NCI-H82 treated with DMSO at 0.1 percent for 48 hours (cell line): ENCODE measurements around the gene MICAL3.
A peak's percentile ranks its signal among the peaks of the same experiment; 100 is the strongest.

Source experiments
- DNase-seq: peaks from one replicate; lab custom pipeline; 2025; ENCODE audit not compliant: unreplicated experiment; lab: John Stamatoyannopoulos, UW

The MICAL3 gene

DNA sequence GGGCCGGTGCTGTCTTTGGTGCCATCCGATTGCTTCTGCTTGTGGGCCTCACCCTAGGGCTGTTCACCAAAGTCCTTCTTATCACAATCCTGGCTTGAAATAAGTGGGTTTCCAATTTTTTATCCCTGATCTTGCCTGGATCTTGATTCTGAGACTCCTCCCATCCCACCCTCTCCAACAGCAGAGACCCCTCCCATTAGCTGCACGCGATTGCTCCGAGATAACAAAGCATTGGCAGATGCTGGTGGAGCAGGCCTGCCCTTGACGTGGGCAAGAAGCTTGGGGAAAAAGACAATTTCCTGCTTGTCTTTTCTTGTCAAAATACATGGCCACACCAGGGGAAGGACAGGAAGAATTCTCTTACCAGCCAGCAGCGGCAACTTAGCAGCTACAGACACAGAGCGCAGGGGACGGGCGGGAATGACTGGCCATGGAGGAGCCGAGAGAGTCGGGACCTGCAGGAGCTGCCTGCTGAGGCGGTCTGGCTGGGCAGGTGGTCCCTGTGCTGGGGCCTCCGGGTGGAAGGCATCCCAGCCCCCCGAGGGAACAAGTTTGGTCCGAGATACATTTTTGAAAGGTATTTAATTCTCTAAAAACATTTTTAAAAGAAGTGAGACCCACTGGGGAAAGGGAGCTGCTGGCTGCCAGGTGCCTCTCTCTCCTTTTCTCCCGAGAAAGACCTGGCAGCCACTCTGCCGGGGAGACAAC lies 240.4 kb downstream of the MICAL3 start:
- no peak for DNase-seq

- DNase-seq: no peak
Observed at GRCh38 chr22:17783312-17783711, 241.0 kb downstream of the MICAL3 start.

- DNase-seq: no peak
Observed at GRCh38 chr22:17782621-17783020, 241.7 kb downstream of the MICAL3 start.

DNA sequence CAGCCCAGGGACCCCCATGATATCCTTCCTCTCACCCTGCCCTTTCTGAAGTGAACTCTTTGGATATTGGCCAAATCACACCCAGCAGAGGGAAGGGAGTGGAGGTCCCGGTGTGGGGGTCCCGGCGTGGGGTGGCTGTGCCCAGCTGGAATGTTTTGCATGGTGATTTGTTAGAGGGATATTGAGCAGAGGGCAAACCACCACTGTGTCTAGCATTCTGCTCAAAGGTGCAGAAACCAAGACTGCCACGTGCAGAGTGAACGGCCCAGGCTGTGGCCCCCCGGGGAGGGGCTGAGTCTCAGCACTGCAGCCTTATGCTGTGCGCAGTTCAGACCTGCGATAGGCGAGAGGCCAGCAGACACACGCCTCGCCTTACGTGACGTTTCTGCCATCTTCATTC lies 242.2 kb downstream of the MICAL3 start:
- DNase-seq: no peak

DNA sequence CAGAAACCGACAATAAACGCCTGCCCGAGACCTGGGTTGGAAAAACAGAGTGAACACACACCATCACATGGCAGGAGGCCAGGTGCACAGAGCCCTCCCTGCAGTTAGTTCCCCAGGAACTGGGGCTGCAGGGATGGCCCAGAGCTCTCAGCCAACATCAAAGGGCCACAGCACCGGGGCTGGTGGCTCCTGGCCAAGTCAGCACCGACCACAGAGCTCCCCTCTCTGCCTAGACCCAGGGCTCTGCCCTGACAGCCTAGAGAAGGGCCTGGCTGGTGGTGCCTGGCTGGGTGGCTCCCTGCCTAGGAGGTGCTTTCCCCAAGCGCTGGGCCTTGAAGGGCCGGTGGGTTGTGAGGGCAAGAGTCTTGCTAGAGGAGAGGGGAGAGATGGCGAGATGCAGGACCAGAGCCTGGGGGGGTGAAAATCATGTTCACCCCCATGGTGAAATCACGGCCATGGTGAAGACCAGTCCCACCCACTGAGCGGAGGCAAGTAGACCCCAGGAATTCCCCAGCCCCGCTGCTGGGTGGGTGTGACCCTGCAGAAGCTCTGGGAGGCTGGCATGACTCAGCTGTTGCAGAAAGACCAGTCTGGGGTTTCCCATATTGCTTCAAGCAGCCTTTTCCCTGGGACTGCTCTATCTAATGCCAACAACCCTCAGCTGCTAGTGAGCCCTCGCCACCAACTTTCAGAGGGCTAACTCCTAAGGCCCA lies 242.9 kb downstream of the MICAL3 start:
- DNase-seq: no peak

GRCh38 chr22:17780741-17781318 lies 243.5 kb downstream of the MICAL3 start:
- DNase-seq: no peak

- no peak for DNase-seq
Observed at GRCh38 chr22:17780116-17780740, 244.1 kb downstream of the MICAL3 start.

- DNase-seq: no peak
Observed at GRCh38 chr22:17779286-17780115, 244.9 kb downstream of the MICAL3 start.

DNA sequence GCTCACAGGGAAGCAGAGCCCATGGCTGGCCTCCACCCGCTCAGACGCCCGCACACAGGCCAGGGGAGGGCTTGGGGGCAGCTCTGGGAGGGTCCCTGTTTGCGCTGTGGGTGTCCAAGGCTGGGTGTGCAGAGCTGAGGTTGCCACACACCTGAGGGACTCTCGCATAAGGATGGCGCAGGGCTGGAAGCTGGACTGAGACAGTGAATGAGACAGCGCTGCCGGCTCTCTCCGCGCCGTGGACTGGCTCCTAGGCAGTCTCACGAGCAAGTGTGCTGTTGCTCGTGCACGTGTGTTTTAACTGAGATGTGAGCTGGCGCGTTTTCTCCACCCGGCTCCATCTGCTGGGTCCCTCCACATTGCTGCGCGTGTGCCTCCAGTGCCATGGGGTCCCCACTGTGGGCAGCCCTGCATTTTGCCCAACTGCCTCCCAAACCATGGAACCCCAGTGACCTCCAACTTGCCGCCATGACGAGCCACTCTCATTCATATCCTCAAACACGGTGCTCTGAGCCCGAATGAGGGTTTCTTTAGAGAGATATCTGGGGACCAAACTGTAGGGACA lies 245.9 kb downstream of the MICAL3 start:
- DNase-seq: no peak

DNA sequence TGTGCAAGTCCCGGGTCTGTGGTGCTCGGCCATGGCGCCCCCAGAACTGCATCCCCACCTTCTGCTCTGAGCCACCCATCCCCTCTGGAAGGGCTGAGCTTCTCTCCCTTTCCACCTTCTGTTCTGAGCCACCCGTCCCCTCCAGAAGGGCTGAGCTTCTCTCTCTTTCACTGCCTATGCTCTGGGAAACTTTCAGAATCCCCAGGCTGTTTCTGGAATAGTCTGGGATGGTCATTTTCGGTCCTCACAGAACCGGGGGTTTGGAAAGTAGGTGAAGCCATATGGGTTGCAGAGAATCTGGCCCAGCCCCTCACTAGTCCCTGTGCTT lies 246.7 kb downstream of the MICAL3 start:
- DNase-seq: no peak

- DNase-seq: no peak
Observed at GRCh38 chr22:17777005-17777716, 247.2 kb downstream of the MICAL3 start.

GRCh38 chr22:17775781-17776465 lies 248.4 kb downstream of the MICAL3 start:
- DNase-seq: no peak

DNA sequence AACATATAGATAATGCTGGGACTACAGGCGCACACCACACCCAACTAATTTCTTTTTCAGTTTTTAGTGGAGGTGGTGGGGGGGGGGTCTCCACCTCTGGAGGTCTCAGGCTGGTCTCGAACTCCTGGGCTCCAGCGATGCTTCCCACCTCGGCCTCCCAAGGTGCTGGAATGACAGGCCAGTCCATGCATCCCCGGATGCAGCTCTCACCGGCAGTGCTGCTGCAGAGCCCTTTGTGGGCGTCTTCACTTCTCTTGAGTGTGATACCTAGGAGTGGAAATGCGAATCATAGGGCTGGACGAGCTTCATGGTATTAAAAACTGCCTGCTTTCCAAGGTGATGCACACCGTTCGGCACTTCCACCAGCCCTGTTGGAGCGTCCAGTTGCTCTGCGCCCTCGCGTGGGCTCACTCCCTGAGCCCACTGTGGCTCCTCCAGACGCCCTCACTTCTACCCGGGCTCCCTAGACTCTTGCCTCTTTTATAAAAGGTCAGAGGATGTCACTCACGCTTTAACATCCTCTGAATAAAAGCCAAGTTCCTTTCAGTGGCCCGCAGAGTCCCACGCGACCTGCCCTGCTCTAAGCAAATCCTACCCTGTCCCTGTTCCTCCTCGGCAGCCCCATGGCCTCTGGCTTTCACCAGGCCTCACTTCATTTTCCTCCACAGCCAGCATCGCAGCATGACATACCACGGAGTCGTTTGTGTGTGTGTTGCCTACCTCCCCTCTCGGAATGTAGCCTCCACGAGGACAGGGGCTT lies 249.3 kb downstream of the MICAL3 start:
- no peak for DNase-seq

DNA sequence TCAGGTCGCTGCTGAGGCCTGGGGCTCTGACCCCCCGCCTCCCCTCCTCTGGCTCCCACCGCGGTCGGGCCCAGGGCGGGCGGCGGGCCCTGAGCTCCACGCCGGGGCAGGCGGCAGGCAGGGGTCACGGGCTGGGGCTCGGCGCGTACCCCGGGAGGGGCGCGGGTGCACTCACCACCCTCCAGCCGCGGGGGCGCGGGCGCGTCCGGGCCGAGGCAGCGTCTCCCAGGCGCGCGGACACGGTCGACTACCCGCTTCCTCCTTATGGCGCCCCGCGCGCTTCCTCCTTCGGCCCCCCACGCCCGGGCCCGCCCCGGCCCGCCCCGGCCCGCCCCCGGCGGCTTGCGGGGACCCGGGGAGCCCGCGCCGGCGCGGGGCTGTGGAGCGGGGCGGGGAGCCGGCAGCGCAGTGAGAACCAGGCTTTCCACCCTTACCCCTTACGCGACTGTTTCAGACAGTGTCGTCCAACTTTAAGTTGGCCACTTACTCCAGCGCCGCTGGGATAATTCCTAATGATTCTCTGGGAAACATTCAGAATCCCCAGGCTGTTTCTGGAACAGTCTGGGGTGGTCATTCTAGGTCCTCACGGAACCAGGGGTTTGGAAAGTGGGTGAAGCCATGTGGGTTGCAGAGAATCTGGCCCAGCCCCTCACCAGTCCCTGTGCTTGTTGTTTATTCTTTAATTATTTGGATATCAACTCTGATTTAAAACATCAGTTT lies 250.0 kb downstream of the MICAL3 start, which contains the start of gene BID:
TSS of gene BID (minus strand) at position 264 of the 720 bp plus-strand sequence. CDS start 24,353 bp downstream, outside the sequence.
- DNase-seq: no peak

GRCh38 chr22:17773606-17774205 lies 250.7 kb downstream of the MICAL3 start:
- DNase-seq: peak; percentile 15

GRCh38 chr22:17772958-17773605 lies 251.3 kb downstream of the MICAL3 start:
- no peak for DNase-seq
